H1 (cell line): Measurements from ENCODE around the gene LSM7. TPM values are rescaled to one million over a fixed set of nuclear protein-coding genes. Genes with fewer than 3 reads are reported as not detected.
"Not testable (repeated sequence)": the region's sequence is repeated elsewhere in the genome, so short reads cannot be mapped to it uniquely, and the experiment has no call there.

ENCODE experiments used
- CTCF ChIA-PET: fragments of 300-600 bp; sonication (Branson Sonifier 250); formaldehyde crosslinking; loops from one replicate; lab custom pipeline; 2021; ENCODE audit not compliant: partially characterized antibody; lab: Charles Lee
- POLR2A ChIA-PET: fragments of 300-600 bp; sonication (Branson Sonifier 250); formaldehyde crosslinking; loops from one replicate; lab custom pipeline; 2021; ENCODE audit warnings: inconsistent platforms; ENCODE audit not compliant: partially characterized antibody; lab: Charles Lee
- DNase-seq, 2 experiments: peaks; one replicate each; pipeline versions ENCODE4 v3.0.0 to v3.0.0-alpha.2; 2010 to 2022; ENCODE audit warnings: low spot score in 2 of 2, low read depth in 1 of 2, mixed read lengths in 1 of 2
- FAIRE-seq: peaks from 2 replicates; lab custom pipeline; 2011; peaks lifted over from hg19 to GRCh38; lab: Jason Lieb, UNC
- H2AFZ ChIP-seq: 2 replicates; pipeline ENCODE4 v1.8.1; 2012; ENCODE audit warnings: low read length, inconsistent platforms
- H2AK5ac ChIP-seq: 2 replicates; pipeline ENCODE4 v1.6.1; 2013; ENCODE audit warnings: low read depth, low read length
- H2BK120ac ChIP-seq: replicated peaks from 2 replicates; pipeline ENCODE3; 2013; ENCODE audit warnings: low read depth, low read length, inconsistent platforms
- H2BK12ac ChIP-seq: 2 replicates; pipeline ENCODE4 v1.6.1; 2013; ENCODE audit warnings: low read depth, low read length
- H2BK15ac ChIP-seq: 2 replicates; pipeline ENCODE4 v1.6.1; 2013; ENCODE audit warnings: low read length
- H2BK20ac ChIP-seq: 2 replicates; pipeline ENCODE4 v1.6.1; 2013; ENCODE audit warnings: low read length
- H2BK5ac ChIP-seq: 2 replicates; pipeline ENCODE4 v1.6.1; 2013; ENCODE audit warnings: low read depth, low read length
- H3K14ac ChIP-seq: 2 replicates; pipeline ENCODE4 v1.6.1; 2013; ENCODE audit warnings: inconsistent platforms; ENCODE audit not compliant: insufficient read length
- H3K18ac ChIP-seq: 2 replicates; pipeline ENCODE4 v1.6.1; 2013; ENCODE audit warnings: low read length; ENCODE audit errors: extremely low read depth
- H3K23ac ChIP-seq: 2 replicates; pipeline ENCODE4 v1.6.1; 2013; ENCODE audit warnings: inconsistent platforms; ENCODE audit not compliant: insufficient read length
- H3K23me2 ChIP-seq: 2 replicates; pipeline ENCODE4 v1.6.1; 2013; ENCODE audit warnings: low read depth, low read length
- H3K27ac ChIP-seq: 2 replicates; pipeline ENCODE4 v1.6.1; 2011; ENCODE audit warnings: low read depth, low read length, inconsistent platforms
- H3K27me3 ChIP-seq, 4 experiments: replicated peaks in 1 of 4; 1 replicate in 1 of 4; 2 replicates in 3 of 4; pipeline versions ENCODE4 v1.6.1 to v1.8.1; 2011 to 2013; ENCODE audit warnings: low read length in 3 of 4, mild to moderate bottlenecking in 3 of 4, inconsistent platforms in 2 of 4, mixed read lengths in 2 of 4, moderate library complexity in 1 of 4; ENCODE audit not compliant: control insufficient read depth in 3 of 4, insufficient read depth in 3 of 4; ENCODE audit errors: extremely low read depth in 1 of 4
- H3K36me3 ChIP-seq, 4 experiments: 2 replicates each; pipeline versions ENCODE4 v1.6.1 to v1.8.1; 2011 to 2013; ENCODE audit warnings: mild to moderate bottlenecking in 4 of 4, low read length in 3 of 4, moderate library complexity in 2 of 4, control low read depth in 1 of 4, inconsistent platforms in 1 of 4; ENCODE audit not compliant: insufficient read depth in 4 of 4, control insufficient read depth in 2 of 4
- H3K4ac ChIP-seq: replicated peaks from 2 replicates; pipeline ENCODE3; 2013; ENCODE audit warnings: low read length, low read depth, mixed read lengths, inconsistent platforms; ENCODE audit not compliant: insufficient read length
- H3K4me1 ChIP-seq, 4 experiments: replicated peaks in 1 of 4; 1 replicate in 1 of 4; 2 replicates in 3 of 4; pipeline versions ENCODE4 v1.6.1 to v1.8.1; 2011 to 2013; ENCODE audit warnings: low read length in 3 of 4, inconsistent platforms in 2 of 4, mixed read lengths in 1 of 4; ENCODE audit not compliant: insufficient read depth in 4 of 4, control insufficient read depth in 3 of 4
- H3K4me2 ChIP-seq, 2 experiments: 2 replicates each; pipeline versions ENCODE4 v1.6.1 to v1.8.1; 2011 to 2013; ENCODE audit warnings: low read depth in 2 of 2, low read length in 2 of 2, control low read depth in 1 of 2, inconsistent platforms in 1 of 2, mild to moderate bottlenecking in 1 of 2; ENCODE audit not compliant: insufficient read depth in 1 of 2
- H3K4me3 ChIP-seq, 4 experiments: fragments of 200-600, 300-600 bp in 1 of 4; sonication (generic), shearing (Covaris generic), sonication (Bioruptor Twin) in 1 of 4; 2 replicates each; pipeline versions ENCODE4 v1.5.1 to v1.8.1; 2011 to 2016; ENCODE audit warnings: low read length in 4 of 4, low read depth in 3 of 4, control low read depth in 2 of 4, inconsistent platforms in 2 of 4, mild to moderate bottlenecking in 2 of 4, mixed read lengths in 1 of 4, moderate library complexity in 1 of 4; ENCODE audit not compliant: insufficient read depth in 2 of 4; ENCODE audit errors: extremely low read depth in 1 of 4
- H3K56ac ChIP-seq: replicated peaks from 2 replicates; pipeline ENCODE3; 2013; ENCODE audit warnings: low read depth, mild to moderate bottlenecking, mixed read lengths, low read length, inconsistent platforms; ENCODE audit not compliant: insufficient read length
- H3K79me1 ChIP-seq: 2 replicates; pipeline ENCODE4 v1.6.1; 2013; ENCODE audit warnings: low read depth, low read length, control low read depth
- H3K79me2 ChIP-seq, 2 experiments: 2 replicates each; pipeline versions ENCODE4 v1.6.1 to v1.8.1; 2012 to 2013; ENCODE audit warnings: low read length in 2 of 2, mild to moderate bottlenecking in 2 of 2, inconsistent platforms in 1 of 2; ENCODE audit not compliant: insufficient read depth in 2 of 2, control insufficient read depth in 1 of 2
- H3K9ac ChIP-seq, 4 experiments: replicated peaks in 1 of 4; 1 replicate in 1 of 4; 2 replicates in 3 of 4; pipeline versions ENCODE4 v1.6.1 to v1.8.1; 2011 to 2013; ENCODE audit warnings: low read depth in 3 of 4, low read length in 3 of 4, control low read depth in 2 of 4, mild to moderate bottlenecking in 2 of 4, moderate library complexity in 2 of 4, inconsistent platforms in 1 of 4; ENCODE audit errors: extremely low read depth in 1 of 4
- H3K9me3 ChIP-seq, 2 experiments: 2 replicates each; pipeline versions ENCODE4 v1.6.1 to v1.8.1; 2012 to 2013; ENCODE audit warnings: mild to moderate bottlenecking in 2 of 2, moderate library complexity in 2 of 2, control low read depth in 1 of 2, inconsistent platforms in 1 of 2, low read depth in 1 of 2, low read length in 1 of 2, mixed read lengths in 1 of 2; ENCODE audit not compliant: insufficient read depth in 2 of 2
- H4K20me1 ChIP-seq, 2 experiments: replicated peaks in 1 of 2; 2 replicates each; pipeline versions ENCODE3 to v1.8.1; 2011 to 2013; ENCODE audit warnings: inconsistent platforms in 2 of 2, low read length in 2 of 2, mild to moderate bottlenecking in 1 of 2; ENCODE audit not compliant: insufficient read depth in 2 of 2, control insufficient read depth in 1 of 2
- H4K5ac ChIP-seq: 2 replicates; pipeline ENCODE4 v1.6.1; 2013; ENCODE audit warnings: low read length, low read depth, mixed read lengths, inconsistent platforms; ENCODE audit not compliant: insufficient read length
- H4K8ac ChIP-seq: 2 replicates; pipeline ENCODE4 v1.8.0; 2013; ENCODE audit warnings: mild to moderate bottlenecking, moderate library complexity, low read length, inconsistent platforms; ENCODE audit not compliant: insufficient read depth; ENCODE audit errors: extremely low read depth
- H4K91ac ChIP-seq: replicated peaks from 2 replicates; pipeline ENCODE3; 2013; ENCODE audit warnings: low read length, mixed read lengths, inconsistent platforms; ENCODE audit not compliant: insufficient read length
- CTCF ChIP-seq, 3 experiments: IDR thresholded peaks; 1 replicate in 2 of 3; 2 replicates in 1 of 3; pipeline versions ENCODE4 v1.5.1 to v1.6.1; 2011; ENCODE audit warnings: low read length in 3 of 3, mild to moderate bottlenecking in 3 of 3, inconsistent platforms in 2 of 3, low read depth in 1 of 3, moderate library complexity in 1 of 3; ENCODE audit not compliant: insufficient read depth in 1 of 3; ENCODE audit errors: control extremely low read depth in 1 of 3
- WGBS, 2 experiments: shearing (Covaris generic) in 1 of 2; methylation state at CpG; one replicate each; pipeline versions ENCODE4 v1.1.6 to v1.1.7; 2013 to 2015; ENCODE audit warnings: low lambda C conversion rate in 2 of 2, mixed read lengths in 2 of 2, inconsistent platforms in 1 of 2, low coverage in 1 of 2, missing lambda C conversion rate in 1 of 2; ENCODE audit not compliant: insufficient replicate concordance in 2 of 2, insufficient coverage in 1 of 2, insufficient read length in 1 of 2; ENCODE audit errors: extremely low coverage in 1 of 2, missing lambda C conversion rate in 1 of 2; 5-methylcytosine and 5-hydroxymethylcytosine counted together
- polyA plus RNA-seq, 7 experiments: library from polyadenylated mRNA; depleted of rRNA in 3 of 7; stranded (reverse) in 5 of 7; unstranded in 2 of 7; fragments of >200 nt in 5 of 7; fragments of 200-250 nt in 2 of 7; gene quantifications; 1 replicate in 5 of 7; 2 replicates in 1 of 7; 4 replicates in 1 of 7; pipeline versions ENCODE4 v1.2.1 to v1.2.3, GENCODE V29; 2011 to 2013; ENCODE audit warnings: missing spikeins in 2 of 7, mixed read lengths in 2 of 7
- total RNA-seq: library from RNA; stranded (reverse); fragmentation: NEBNext Ultra II Directional; extraction: Animal tissue kit (Norgen Biotek cat#: 25700); gene quantifications from 2 replicates; pipeline ENCODE4 v1.2.1, GENCODE V29; 2021

LSM7 gene
- total and polyA plus RNA-seq, 2 of the 8 experiments (the other 6 are each of a cell fraction or from before 2014, with no cell fraction given) = 228 to 1,335 TPM

- TF ChIP-seq CTCF (IDR thresholded peaks at IDR 0.05; ENCODE audit: control extremely low read depth in 1 of 3, insufficient read depth in 1 of 3, low read depth in 1 of 3, low read length in 3 of 3) = no peak
Measured at GRCh38 chr19:2350656-2351055, 22.3 kb upstream of the LSM7 start (continued).

- H3K23me2 ChIP-seq, DNase-seq, H3K27ac ChIP-seq, H3K79me1 ChIP-seq, H3K4ac ChIP-seq, H3K4me3 ChIP-seq, H2BK20ac ChIP-seq, H2BK5ac ChIP-seq, H3K56ac ChIP-seq, H3K4me1 ChIP-seq, H3K14ac ChIP-seq, H4K5ac ChIP-seq, CTCF ChIA-PET, H3K27me3 ChIP-seq, H2BK12ac ChIP-seq, H3K9me3 ChIP-seq, H4K20me1 ChIP-seq, H2BK15ac ChIP-seq, H3K4me2 ChIP-seq, FAIRE-seq, H3K18ac ChIP-seq, H4K8ac ChIP-seq, H4K91ac ChIP-seq, H2AFZ ChIP-seq, H3K23ac ChIP-seq, H3K79me2 ChIP-seq, H2AK5ac ChIP-seq, H2BK120ac ChIP-seq, H3K36me3 ChIP-seq, H3K9ac ChIP-seq: not testable (repeated sequence)
- POLR2A ChIA-PET = interaction anchor here (1.1 kb wide), 1 partner anchor 13 kb away, joined by 3 read pairs; no protein-coding TSS in a partner anchor
- 87 to 100% methylated on average over 17 to 20 of the region's 24 CpGs for WGBS, 2 experiments
Measured at GRCh38 chr19:2349818-2350217, 21.4 kb upstream of the LSM7 start.
